ENCODE data around the gene SKP1. TPM values are rescaled to one million over a fixed set of nuclear protein-coding genes. Genes with fewer than 3 reads are reported as not detected.

Gene SKP1
- total and polyA plus RNA-seq, 10 of the 15 experiments (the other 5 are each of a cell fraction or from before 2014, with no cell fraction given) = 100 to 1,686 (median 519) TPM

GRCh38 chr5:134114886-134115805 is 61.6 kb downstream of the SKP1 start:
- H3K27me3 ChIP-seq (replicated peaks in 1 of 2; ENCODE audit: control insufficient read depth in 2 of 2, insufficient read depth in 2 of 2, low read length in 1 of 2) = no peaks in the 10 kb centered on the region; a peak in 1 of 4 replicates
- H3K27ac ChIP-seq (ENCODE audit: control insufficient read depth, insufficient read depth) = no peak overlapping the region
- peak overlapping the region; percentile 67 for H3K9ac ChIP-seq (ENCODE audit: control insufficient read depth, insufficient read depth, low read length)
- peak; percentile 8 for ATAC-seq
- no peaks in the 10 kb centered on the region for H4K20me1 ChIP-seq (ENCODE audit: control insufficient read depth, insufficient read depth)
- H3K4me2 ChIP-seq (ENCODE audit: control insufficient read depth, insufficient read depth) = peak overlapping the region; percentile 80
- RAD21 ChIA-PET (ENCODE audit: unreplicated experiment) = interaction anchor here (0.6 to 10.8 kb wide), 4 partner anchors 11 to 111 kb away, joined by 4 to 123 read pairs (median 48); no protein-coding TSS in a partner anchor
- in situ Hi-C loops (cut with MboI) (no loop called here), intact Hi-C loops (cut with micrococcal nuclease; ENCODE audit: unreplicated experiment) (loop anchor here (1.0 to 2.0 kb wide), 2 partner anchors 11 to 18 kb away; no protein-coding TSS in a partner anchor)
- H3K9me3 ChIP-seq (replicated peaks; ENCODE audit: control insufficient read depth, insufficient read depth, low read length) = no peaks in the 10 kb centered on the region
- H3K4me3 ChIP-seq = peak overlapping the region; percentile 83
- DNase-seq (ENCODE audit: low read depth, low spot score) = no peak
- H3K79me2 ChIP-seq (ENCODE audit: control insufficient read depth, insufficient read depth, low read length) = peaks cover 23% of the 10 kb centered on the region
- SMC1A ChIA-PET (ENCODE audit: uncharacterized antibody, unreplicated experiment) = interaction anchor here (0.5 to 11.4 kb wide), 3 partner anchors 15 to 173 kb away, joined by 3 to 152 read pairs (median 37); no protein-coding TSS in a partner anchor
- CTCF ChIA-PET = interaction anchor here (1.2 to 10.7 kb wide), 3 partner anchors 14 to 24 kb away, joined by 11 to 112 read pairs (median 88); no protein-coding TSS in a partner anchor
- H3K4me1 ChIP-seq (ENCODE audit: control insufficient read depth, insufficient read depth, low read length) = peaks cover 37% of the 10 kb centered on the region
- POLR2A ChIA-PET = interaction anchor here (0.6 to 11.6 kb wide), 4 partner anchors 17 to 54 kb away, joined by 3 to 291 read pairs (median 3); no protein-coding TSS in a partner anchor
- no TSS peak for BruUV-seq (replicated peaks)
- H2AFZ ChIP-seq (ENCODE audit: control insufficient read depth, low read depth, low read length) = peak overlapping the region; percentile 30
- FAIRE-seq = no peak
- WGBS (ENCODE audit: insufficient coverage, insufficient replicate concordance, low lambda C conversion rate, missing lambda C conversion rate) = 0% methylated on average over 53 of the region's 110 CpGs
- H3K36me3 ChIP-seq (ENCODE audit: control insufficient read depth in 2 of 2, insufficient read depth in 2 of 2, low read length in 1 of 2) = peaks cover 0 to 3% of the 10 kb centered on the region in 2 experiments; a peak in 1 of 4 replicates
- no peak for TF ChIP-seq RELB (IDR thresholded peaks at IDR 0.05; ENCODE audit: low read depth)
- no peak for TF ChIP-seq FOXK2 (IDR thresholded peaks at IDR 0.05)
- 0 out of 2 replicates have a peak, but pooled peaks have one; percentile 39 for TF ChIP-seq GATAD2B (conservative IDR thresholded peaks at IDR 0.05; ENCODE audit: low read depth)
- TF ChIP-seq, protein P1, sequence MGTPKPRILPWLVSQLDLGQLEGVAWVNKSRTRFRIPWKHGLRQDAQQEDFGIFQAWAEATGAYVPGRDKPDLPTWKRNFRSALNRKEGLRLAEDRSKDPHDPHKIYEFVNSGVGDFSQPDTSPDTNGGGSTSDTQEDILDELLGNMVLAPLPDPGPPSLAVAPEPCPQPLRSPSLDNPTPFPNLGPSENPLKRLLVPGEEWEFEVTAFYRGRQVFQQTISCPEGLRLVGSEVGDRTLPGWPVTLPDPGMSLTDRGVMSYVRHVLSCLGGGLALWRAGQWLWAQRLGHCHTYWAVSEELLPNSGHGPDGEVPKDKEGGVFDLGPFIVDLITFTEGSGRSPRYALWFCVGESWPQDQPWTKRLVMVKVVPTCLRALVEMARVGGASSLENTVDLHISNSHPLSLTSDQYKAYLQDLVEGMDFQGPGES (IDR thresholded peaks at IDR 0.05) = no peak
- TF ChIP-seq EGR1 (IDR thresholded peaks at IDR 0.05; ENCODE audit: borderline replicate concordance in 1 of 2, low read depth in 2 of 2, low read length in 2 of 2) = peak in 1 of 2 experiments; percentile 55; a peak in 1 of 3 replicates
- TF ChIP-seq ELK1 (IDR thresholded peaks at IDR 0.05; ENCODE audit: low read depth, low read length) = peak; percentile 66; the same call in 1 of the 2 replicates
- no peak for TF ChIP-seq ETV6 (conservative IDR thresholded peaks at IDR 0.05 in 1 of 2, IDR thresholded peaks at IDR 0.05 in 1 of 2; ENCODE audit: borderline replicate concordance in 1 of 2, low read depth in 1 of 2)
- TF ChIP-seq, protein P2, sequence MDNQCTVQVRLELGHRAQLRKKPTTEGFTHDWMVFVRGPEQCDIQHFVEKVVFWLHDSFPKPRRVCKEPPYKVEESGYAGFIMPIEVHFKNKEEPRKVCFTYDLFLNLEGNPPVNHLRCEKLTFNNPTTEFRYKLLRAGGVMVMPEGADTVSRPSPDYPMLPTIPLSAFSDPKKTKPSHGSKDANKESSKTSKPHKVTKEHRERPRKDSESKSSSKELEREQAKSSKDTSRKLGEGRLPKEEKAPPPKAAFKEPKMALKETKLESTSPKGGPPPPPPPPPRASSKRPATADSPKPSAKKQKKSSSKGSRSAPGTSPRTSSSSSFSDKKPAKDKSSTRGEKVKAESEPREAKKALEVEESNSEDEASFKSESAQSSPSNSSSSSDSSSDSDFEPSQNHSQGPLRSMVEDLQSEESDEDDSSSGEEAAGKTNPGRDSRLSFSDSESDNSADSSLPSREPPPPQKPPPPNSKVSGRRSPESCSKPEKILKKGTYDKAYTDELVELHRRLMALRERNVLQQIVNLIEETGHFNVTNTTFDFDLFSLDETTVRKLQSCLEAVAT (IDR thresholded peaks at IDR 0.05) = 0 out of 2 replicates have a peak, but pooled peaks have one; percentile 84
- TF ChIP-seq IKZF2 (IDR thresholded peaks at IDR 0.05) = peak in 1 of 2 experiments; percentile 17; a peak in 1 of 4 replicates
- no peak for TF ChIP-seq SMAD5 (IDR thresholded peaks at IDR 0.05; ENCODE audit: low read depth)
- TF ChIP-seq BACH1 (IDR thresholded peaks at IDR 0.05; ENCODE audit: borderline replicate concordance) = peak; percentile 36; the same call in 1 of the 2 replicates
- peak; percentile 16 for TF ChIP-seq MEF2B (IDR thresholded peaks at IDR 0.05; ENCODE audit: partially characterized antibody, poor library complexity, severe bottlenecking)
- TF ChIP-seq BHLHE40 (IDR thresholded peaks at IDR 0.05; ENCODE audit: borderline replicate concordance in 1 of 2, low read depth in 2 of 2, low read length in 1 of 2) = peak in 1 of 2 experiments; percentile 6; a peak in 1 of 4 replicates

Measured in GM12878 (cell line).